Right atrium auricular region (tissue), 2 donors: ENCODE results near the gene MEIOC. TPM values are rescaled to one million over a fixed set of nuclear protein-coding genes. Genes with fewer than 3 reads are reported as not detected.
"Not testable (repeated sequence)": the region's sequence is repeated elsewhere in the genome, so short reads cannot be mapped to it uniquely, and the experiment has no call there.

Experiments used
- DNase-seq: peaks from one replicate; pipeline ENCODE4 v3.0.0-alpha.2; 2019; ENCODE audit warnings: low spot score
- H3K27ac ChIP-seq, 2 donors: fragments of 200-600 bp; sonication (generic); 1 replicate in 1 of 2; 2 replicates in 1 of 2; pipeline ENCODE4 v1.5.1; 2016 to 2019
- H3K27me3 ChIP-seq, 2 donors: fragments of 200-600 bp; sonication (generic); one replicate each; pipeline versions ENCODE4 v1.5.1 to v1.6.0; 2017 to 2019
- H3K36me3 ChIP-seq: fragments of 200-600 bp; sonication (generic); one replicate; pipeline ENCODE4 v1.5.1; 2016
- H3K4me1 ChIP-seq, 2 donors: fragments of 200-600 bp; sonication (generic); one replicate each; pipeline versions ENCODE4 v1.5.1 to v1.6.0; 2017 to 2019
- H3K4me3 ChIP-seq, 2 donors: fragments of 200-600 bp; sonication (generic); 1 replicate in 1 of 2; 2 replicates in 1 of 2; pipeline ENCODE4 v1.5.1; 2017 to 2019; ENCODE audit warnings: mild to moderate bottlenecking in 1 of 2, moderate library complexity in 1 of 2
- H3K9me3 ChIP-seq, 2 donors: fragments of 200-600 bp; sonication (generic); one replicate each; pipeline ENCODE4 v1.5.1; 2019
- total RNA-seq, 2 donors: library from RNA; depleted of rRNA; stranded (reverse); fragments of >200 nt; gene quantifications; one replicate each; pipeline ENCODE4 v1.1.0, GENCODE V29; 2016
- TF ChIP-seq, protein P1 (sequence below), 2 donors: fragments of 200-600 bp; sonication (generic); IDR thresholded peaks; one replicate each; pipeline ENCODE4 v1.5.1; 2019; ENCODE audit warnings: antibody characterized with exemption in 2 of 2

MEIOC gene
- total RNA-seq, 2 donors from 2014 or later, result 0.44 TPM; not detected in 1

DNA sequence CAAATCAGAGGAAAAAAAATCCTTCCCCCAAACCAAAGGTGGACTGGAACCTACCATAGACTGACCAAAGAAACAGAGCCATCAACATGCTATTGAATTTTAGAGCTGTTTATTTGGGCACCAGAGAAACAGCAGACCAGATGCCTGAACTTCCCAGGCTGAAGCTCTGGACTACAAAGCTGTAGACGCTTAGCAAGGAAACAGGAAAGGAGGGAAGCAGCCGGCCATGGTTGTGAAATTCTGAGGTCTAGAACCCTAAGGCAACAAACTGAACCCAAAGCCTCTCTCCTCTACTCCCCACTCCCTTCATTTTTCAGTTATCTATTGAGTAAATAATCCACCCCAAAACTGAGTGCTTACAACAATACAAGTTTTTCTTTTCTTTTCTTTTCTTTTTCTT lies 45.4 kb upstream of the MEIOC start:
- H3K4me3 ChIP-seq, result no peak overlapping the region
- H3K4me1 ChIP-seq, result no peaks in the 10 kb centered on the region
- DNase-seq, result no peak
- H3K9me3 ChIP-seq, result no peaks in the 10 kb centered on the region
- H3K27ac ChIP-seq, result no peak overlapping the region
- H3K27me3 ChIP-seq, result no peaks in the 10 kb centered on the region
- H3K36me3 ChIP-seq, result no peaks in the 10 kb centered on the region
- TF ChIP-seq, protein P1, sequence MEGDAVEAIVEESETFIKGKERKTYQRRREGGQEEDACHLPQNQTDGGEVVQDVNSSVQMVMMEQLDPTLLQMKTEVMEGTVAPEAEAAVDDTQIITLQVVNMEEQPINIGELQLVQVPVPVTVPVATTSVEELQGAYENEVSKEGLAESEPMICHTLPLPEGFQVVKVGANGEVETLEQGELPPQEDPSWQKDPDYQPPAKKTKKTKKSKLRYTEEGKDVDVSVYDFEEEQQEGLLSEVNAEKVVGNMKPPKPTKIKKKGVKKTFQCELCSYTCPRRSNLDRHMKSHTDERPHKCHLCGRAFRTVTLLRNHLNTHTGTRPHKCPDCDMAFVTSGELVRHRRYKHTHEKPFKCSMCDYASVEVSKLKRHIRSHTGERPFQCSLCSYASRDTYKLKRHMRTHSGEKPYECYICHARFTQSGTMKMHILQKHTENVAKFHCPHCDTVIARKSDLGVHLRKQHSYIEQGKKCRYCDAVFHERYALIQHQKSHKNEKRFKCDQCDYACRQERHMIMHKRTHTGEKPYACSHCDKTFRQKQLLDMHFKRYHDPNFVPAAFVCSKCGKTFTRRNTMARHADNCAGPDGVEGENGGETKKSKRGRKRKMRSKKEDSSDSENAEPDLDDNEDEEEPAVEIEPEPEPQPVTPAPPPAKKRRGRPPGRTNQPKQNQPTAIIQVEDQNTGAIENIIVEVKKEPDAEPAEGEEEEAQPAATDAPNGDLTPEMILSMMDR (IDR thresholded peaks at IDR 0.05), result no peak

- Histone ChIP-seq H3K4me1 (no peaks in the 10 kb centered on the region), H3K9me3 (no peaks in the 10 kb centered on the region), H3K4me3 (no peak overlapping the region), H3K27me3 (no peaks in the 10 kb centered on the region), H3K36me3 (no peaks in the 10 kb centered on the region), H3K27ac (no peak overlapping the region)
- TF ChIP-seq, protein P1 (IDR thresholded peaks at IDR 0.05), result no peak
- DNase-seq, result no peak
Observed at GRCh38 chr17:44614862-44615261, 41.4 kb upstream of the MEIOC start.

GRCh38 chr17:44618652-44619051 lies 37.6 kb upstream of the MEIOC start:
- not testable (repeated sequence) for H3K27ac ChIP-seq, H3K4me3 ChIP-seq, H3K27me3 ChIP-seq, H3K4me1 ChIP-seq, H3K36me3 ChIP-seq, H3K9me3 ChIP-seq, DNase-seq

GRCh38 chr17:44623070-44623725 lies 33.1 kb upstream of the MEIOC start:
- no peaks in the 10 kb centered on the region for H3K9me3 ChIP-seq
- TF ChIP-seq, protein P1 (IDR thresholded peaks at IDR 0.05), result no peak
- no peak overlapping the region for H3K4me3 ChIP-seq
- H3K27ac ChIP-seq, result no peak overlapping the region
- H3K27me3 ChIP-seq, result no peaks in the 10 kb centered on the region
- DNase-seq, result no peak
- H3K36me3 ChIP-seq, result no peaks in the 10 kb centered on the region
- H3K4me1 ChIP-seq, result no peaks in the 10 kb centered on the region

DNA sequence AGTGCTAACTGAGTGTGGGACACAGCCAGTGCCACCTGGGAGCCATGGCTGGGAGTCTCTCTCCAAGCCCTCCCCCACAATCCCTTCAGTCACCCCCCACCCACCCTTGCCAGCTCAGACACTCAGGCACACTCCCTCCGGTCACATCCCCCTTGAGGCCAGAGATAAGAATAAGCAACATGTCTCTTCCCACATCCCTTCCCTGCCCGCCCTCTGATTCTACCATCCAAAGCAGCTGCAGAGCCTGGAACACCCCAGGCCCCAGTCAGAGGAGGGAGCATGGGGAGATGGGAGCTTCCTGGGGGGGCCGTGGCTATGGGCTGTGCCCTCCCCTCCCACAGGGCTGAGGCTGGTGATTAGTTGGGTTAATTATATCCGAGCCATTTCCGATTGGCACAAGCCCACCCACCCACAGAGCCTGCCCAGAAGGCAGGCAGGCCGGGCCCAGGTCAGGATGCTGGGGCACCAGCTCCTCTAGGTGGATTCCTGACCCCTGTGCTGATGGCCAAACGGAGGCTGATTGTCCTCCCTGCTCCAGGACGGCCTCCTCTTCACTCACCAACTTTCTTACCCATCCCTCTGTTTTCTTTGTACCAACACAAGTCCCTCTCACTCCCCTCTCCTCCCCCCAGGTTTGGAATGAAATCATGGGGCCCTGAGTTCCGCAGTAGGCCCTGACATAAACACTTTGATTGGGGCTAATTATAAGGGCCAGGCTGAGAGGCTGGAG lies 28.6 kb upstream of the MEIOC start:
- Histone ChIP-seq H3K4me1 (no peaks in the 10 kb centered on the region), H3K9me3 (no peaks in the 10 kb centered on the region), H3K36me3 (no peaks in the 10 kb centered on the region), H3K27me3 (no peaks in the 10 kb centered on the region), H3K27ac (no peak overlapping the region), H3K4me3 (peak overlapping the region in 1 of 2 donors; percentile 35)
- TF ChIP-seq, protein P1 (IDR thresholded peaks at IDR 0.05), result no peak
- no peak for DNase-seq

GRCh38 chr17:44628243-44629188 lies 27.8 kb upstream of the MEIOC start:
- Histone ChIP-seq H3K4me1 (no peaks in the 10 kb centered on the region), H3K27me3 (no peaks in the 10 kb centered on the region), H3K27ac (peak overlapping the region in 1 of 2 donors; percentile 46), H3K36me3 (no peaks in the 10 kb centered on the region), H3K4me3 (peak overlapping the region in 1 of 2 donors; percentile 35), H3K9me3 (no peaks in the 10 kb centered on the region)
- DNase-seq, result peak; percentile 64
- TF ChIP-seq, protein P1 (IDR thresholded peaks at IDR 0.05), result no peak
